A549 (cell line): ENCODE measurements around the gene NTSR1. TPM values are rescaled to one million over a fixed set of nuclear protein-coding genes. Genes with fewer than 3 reads are reported as not detected.

Experiments
- ATAC-seq, 2 experiments: fragments of 200-7000 bp in 1 of 2; fragments of >200 bp in 1 of 2; cut with Nextera tagmentation in 1 of 2; cut with Tn5 transposase in 1 of 2; 3 replicates each; pipeline versions ENCODE4 v1.8.0 to v1.9.1; 2018 to 2020; ENCODE audit warnings: mild to moderate bottlenecking in 1 of 2, moderate library complexity in 1 of 2
- CTCF ChIA-PET: fragments of 300-600 bp; sonication (Branson Sonifier 250); formaldehyde crosslinking; extraction: SDS; loops from one replicate; lab custom pipeline; 2021; ENCODE audit warnings: antibody characterized with exemption, inconsistent platforms; lab: Yijun Ruan, JAX
- POLR2A ChIA-PET: fragments of 350-600 bp; formaldehyde crosslinking; extraction: SDS; loops from one replicate; lab custom pipeline; 2021; ENCODE audit warnings: antibody characterized with exemption, inconsistent platforms; lab: Yijun Ruan, JAX
- DNase-seq, 2 experiments: peaks; one replicate each; pipeline versions ENCODE4 v3.0.0 to v3.0.0-alpha.2; 2011 to 2016; ENCODE audit warnings: low read depth in 1 of 2, low spot score in 1 of 2
- FAIRE-seq: peaks from 2 replicates; lab custom pipeline; 2011; peaks lifted over from hg19 to GRCh38; lab: Jason Lieb, UNC
- H3K27ac ChIP-seq, 2 experiments: fragments of >200 bp; sonication (Bioruptor Twin); formaldehyde crosslinking; 3 replicates each; pipeline ENCODE4 v1.5.1; 2016 to 2017
- H3K4me1 ChIP-seq: fragments of >200 bp; sonication (Bioruptor Twin); formaldehyde crosslinking; 3 replicates; pipeline ENCODE4 v1.6.1; 2016
- H3K4me2 ChIP-seq: fragments of >200 bp; sonication (Bioruptor Twin); formaldehyde crosslinking; 3 replicates; pipeline ENCODE4 v1.6.1; 2016
- H3K4me3 ChIP-seq: fragments of >200 bp; sonication (Bioruptor Twin); formaldehyde crosslinking; 3 replicates; pipeline ENCODE4 v1.5.1; 2016
- H3K9me3 ChIP-seq: fragments of >200 bp; sonication (Bioruptor Twin); formaldehyde crosslinking; 3 replicates; pipeline ENCODE4 v1.6.1; 2016
- CBX8 ChIP-seq: fragments of 200-600 bp; sonication (generic); IDR thresholded peaks from 2 replicates; pipeline ENCODE4 v1.6.1; 2016
- CEBPB ChIP-seq, 2 experiments: fragments of >200 bp in 1 of 2; sonication (Bioruptor Twin) in 1 of 2; formaldehyde crosslinking in 1 of 2; IDR thresholded peaks; 2 replicates each; pipeline ENCODE4 v1.6.1; 2012 to 2016
- CHD4 ChIP-seq: fragments of 200-600 bp; sonication (generic); IDR thresholded peaks from 2 replicates; pipeline ENCODE4 v1.6.1; 2016; ENCODE audit warnings: antibody characterized with exemption, mild to moderate bottlenecking, borderline replicate concordance
- EP300 ChIP-seq, 2 experiments: fragments of >200 bp; sonication (Bioruptor Twin); formaldehyde crosslinking; IDR thresholded peaks; 2 replicates in 1 of 2; 3 replicates in 1 of 2; pipeline ENCODE4 v1.6.1; 2016 to 2017
- FOXS1 ChIP-seq: fragments of 250-450 bp; sonication (Bioruptor Pico); IDR thresholded peaks from 2 replicates; pipeline ENCODE4 v1.5.0; 2020; ENCODE audit warnings: mild to moderate bottlenecking, moderate library complexity
- GATA3 ChIP-seq: IDR thresholded peaks from 2 replicates; pipeline ENCODE4 v1.6.1; 2012; ENCODE audit warnings: borderline replicate concordance
- HDAC2 ChIP-seq: fragments of 200-600 bp; sonication (generic); IDR thresholded peaks from 2 replicates; pipeline ENCODE4 v1.6.1; 2016
- HEYL ChIP-seq: fragments of 250-450 bp; sonication (Bioruptor Pico); IDR thresholded peaks from 2 replicates; pipeline ENCODE4 v1.8.0; 2021; ENCODE audit warnings: mild to moderate bottlenecking, moderate library complexity
- JUNB ChIP-seq: fragments of >200 bp; sonication (Bioruptor Twin); formaldehyde crosslinking; IDR thresholded peaks from 2 replicates; pipeline ENCODE4 v1.6.1; 2016
- KDM5A ChIP-seq: fragments of 200-600 bp; sonication (generic); IDR thresholded peaks from 2 replicates; pipeline ENCODE4 v1.6.1; 2016; ENCODE audit warnings: antibody characterized with exemption, mild to moderate bottlenecking
- MAFK ChIP-seq: fragments of 450-650 bp; IDR thresholded peaks from 2 replicates; pipeline ENCODE4 v1.6.1; 2014; ENCODE audit not compliant: partially characterized antibody
- MYC ChIP-seq: IDR thresholded peaks from 2 replicates; pipeline ENCODE4 v1.6.1; 2012; ENCODE audit warnings: mild to moderate bottlenecking, inconsistent platforms, low read length, improper control_type of control experiment, borderline replicate concordance
- RAD21 ChIP-seq, 2 experiments: fragments of >200 bp in 1 of 2; sonication (Bioruptor Twin) in 1 of 2; formaldehyde crosslinking in 1 of 2; IDR thresholded peaks in 1 of 2; conservative IDR thresholded peaks in 1 of 2; 2 replicates in 1 of 2; 3 replicates in 1 of 2; pipeline ENCODE4 v1.6.1; 2012 to 2018; ENCODE audit warnings: inconsistent platforms in 1 of 2
- RARB ChIP-seq: fragments of 250-450 bp; sonication (Bioruptor Pico); IDR thresholded peaks from 2 replicates; pipeline ENCODE4 v1.8.0; 2021; ENCODE audit warnings: mild to moderate bottlenecking, moderate library complexity
- RCOR1 ChIP-seq: fragments of 150-350 bp; IDR thresholded peaks from 2 replicates; pipeline ENCODE4 v1.6.1; 2014; ENCODE audit warnings: antibody characterized with exemption, low read length, low read depth
- RFX5 ChIP-seq: fragments of 450-650 bp; IDR thresholded peaks from 2 replicates; pipeline ENCODE4 v1.7.1; 2014; ENCODE audit warnings: antibody characterized with exemption, mild to moderate bottlenecking, moderate library complexity
- RNF2 ChIP-seq: fragments of 200-600 bp; sonication (generic); IDR thresholded peaks from 2 replicates; pipeline ENCODE4 v1.6.1; 2016; ENCODE audit warnings: low read depth, mild to moderate bottlenecking, antibody characterized with exemption, moderate library complexity, borderline replicate concordance
- TFCP2L1 ChIP-seq: fragments of 250-450 bp; sonication (Bioruptor Pico); IDR thresholded peaks from 2 replicates; pipeline ENCODE4 v1.5.0; 2021; ENCODE audit warnings: mild to moderate bottlenecking
- ZC3H11A ChIP-seq: fragments of 450-650 bp; IDR thresholded peaks from 2 replicates; pipeline ENCODE4 v1.6.1; 2014; ENCODE audit warnings: antibody characterized with exemption, mild to moderate bottlenecking
- ZFP36 ChIP-seq: fragments of 450-650 bp; IDR thresholded peaks from 2 replicates; pipeline ENCODE4 v1.6.1; 2014; ENCODE audit warnings: borderline replicate concordance; ENCODE audit not compliant: partially characterized antibody
- ZNF302 ChIP-seq: fragments of 250-450 bp; sonication (Bioruptor Pico); IDR thresholded peaks from 2 replicates; pipeline ENCODE4 v1.9.0; 2021; ENCODE audit warnings: inconsistent platforms, mild to moderate bottlenecking, moderate library complexity
- ZSCAN20 ChIP-seq: fragments of 250-450 bp; sonication (Bioruptor Pico); IDR thresholded peaks from 2 replicates; pipeline ENCODE4 v1.8.0; 2022; ENCODE audit warnings: mild to moderate bottlenecking, moderate library complexity
- WGBS: methylation state at CpG from one replicate; pipeline ENCODE4 v1.1.6; 2017; ENCODE audit errors: missing lambda C conversion rate; 5-methylcytosine and 5-hydroxymethylcytosine counted together
- polyA plus RNA-seq, 4 experiments: library from polyadenylated mRNA; depleted of rRNA in 3 of 4; stranded (reverse); fragments of >200 nt; fragmentation: RNase III in 1 of 4; extraction: RNeasy Plus Mini Kit Qiagen cat#74134 plus additional on column Dnase treatment in 1 of 4; gene quantifications; 2 replicates in 3 of 4; 3 replicates in 1 of 4; pipeline ENCODE4 v1.2.3, GENCODE V29; 2011 to 2017
- TF ChIP-seq, protein P1 (sequence below): IDR thresholded peaks from 2 replicates; pipeline ENCODE4 v1.6.1; 2012
- TF ChIP-seq, protein P2 (sequence below): fragments of 200-600 bp; sonication (generic); IDR thresholded peaks from 2 replicates; pipeline ENCODE4 v1.6.1; 2016; ENCODE audit warnings: antibody characterized with exemption, mild to moderate bottlenecking, moderate library complexity
- TF ChIP-seq, protein P3 (sequence below): fragments of 250-450 bp; sonication (Bioruptor Pico); IDR thresholded peaks from 2 replicates; pipeline ENCODE4 v1.5.0; 2021; ENCODE audit warnings: mild to moderate bottlenecking, moderate library complexity, borderline replicate concordance
- TF ChIP-seq, protein P4 (sequence below): fragments of 450-650 bp; IDR thresholded peaks from 2 replicates; pipeline ENCODE4 v1.6.1; 2014; ENCODE audit warnings: antibody characterized with exemption
- TF ChIP-seq, protein P5 (sequence below): fragments of >200 bp; sonication (Bioruptor Twin); formaldehyde crosslinking; IDR thresholded peaks from 3 replicates; pipeline ENCODE4 v1.5.1; 2016

Gene NTSR1
- polyA plus RNA-seq, 2 of the 4 experiments (the other 2 are of a cell fraction) = 0.03 TPM; not detected in 1

DNA sequence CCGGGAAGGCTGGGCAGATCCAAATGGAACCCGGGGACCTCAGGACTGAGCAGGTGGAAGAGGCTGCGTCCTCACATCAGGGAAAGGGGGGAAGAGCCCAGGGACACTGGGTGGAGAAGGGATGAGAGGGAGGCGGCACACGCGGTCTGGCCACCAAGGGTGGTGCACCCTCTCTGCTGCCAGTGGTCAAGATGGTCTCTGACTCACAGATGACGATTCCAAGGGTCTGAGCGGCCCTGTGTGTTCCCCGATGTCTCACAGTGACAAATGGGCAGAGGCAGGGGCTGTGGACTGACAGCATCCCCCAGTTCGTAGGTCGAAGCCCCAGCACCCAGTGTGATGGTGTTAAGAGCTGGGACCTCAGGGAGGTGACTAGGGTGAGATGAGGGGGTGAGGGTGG, 34.3 kb upstream of the NTSR1 start:
- Histone ChIP-seq H3K4me3 (no peak overlapping the region), H3K4me1 (no peaks in the 10 kb centered on the region), H3K9me3 (no peaks in the 10 kb centered on the region; the same call in 2 of the 3 replicates), H3K27ac (no peak overlapping the region), H3K4me2 (no peak overlapping the region)
- ChIA-PET POLR2A (no interaction called here), CTCF (interaction anchor here (1.0 to 15.7 kb wide), 5 partner anchors 8 to 148 kb away, joined by 3 to 311 read pairs (median 4); no protein-coding TSS in a partner anchor)
- DNase-seq (no peak), FAIRE-seq (no peak), ATAC-seq (no peak)
- no peak for TF ChIP-seq ZC3H11A
- TF ChIP-seq CEBPB (IDR thresholded peaks at IDR 0.05) = no peak
- TF ChIP-seq CHD4 = no peak
- no peak for TF ChIP-seq ZFP36
- no peak for TF ChIP-seq RFX5
- TF ChIP-seq MAFK = no peak
- no peak for TF ChIP-seq GATA3
- TF ChIP-seq FOXS1 (CRISPR knock-in tag) = no peak
- no peak for TF ChIP-seq EP300 (IDR thresholded peaks at IDR 0.05)
- no peak for TF ChIP-seq ZSCAN20 (CRISPR knock-in tag)
- TF ChIP-seq, protein P1, sequence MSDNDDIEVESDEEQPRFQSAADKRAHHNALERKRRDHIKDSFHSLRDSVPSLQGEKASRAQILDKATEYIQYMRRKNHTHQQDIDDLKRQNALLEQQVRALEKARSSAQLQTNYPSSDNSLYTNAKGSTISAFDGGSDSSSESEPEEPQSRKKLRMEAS = no peak
- no peak for TF ChIP-seq KDM5A
- TF ChIP-seq HEYL (CRISPR knock-in tag) = no peak
- TF ChIP-seq, protein P2, sequence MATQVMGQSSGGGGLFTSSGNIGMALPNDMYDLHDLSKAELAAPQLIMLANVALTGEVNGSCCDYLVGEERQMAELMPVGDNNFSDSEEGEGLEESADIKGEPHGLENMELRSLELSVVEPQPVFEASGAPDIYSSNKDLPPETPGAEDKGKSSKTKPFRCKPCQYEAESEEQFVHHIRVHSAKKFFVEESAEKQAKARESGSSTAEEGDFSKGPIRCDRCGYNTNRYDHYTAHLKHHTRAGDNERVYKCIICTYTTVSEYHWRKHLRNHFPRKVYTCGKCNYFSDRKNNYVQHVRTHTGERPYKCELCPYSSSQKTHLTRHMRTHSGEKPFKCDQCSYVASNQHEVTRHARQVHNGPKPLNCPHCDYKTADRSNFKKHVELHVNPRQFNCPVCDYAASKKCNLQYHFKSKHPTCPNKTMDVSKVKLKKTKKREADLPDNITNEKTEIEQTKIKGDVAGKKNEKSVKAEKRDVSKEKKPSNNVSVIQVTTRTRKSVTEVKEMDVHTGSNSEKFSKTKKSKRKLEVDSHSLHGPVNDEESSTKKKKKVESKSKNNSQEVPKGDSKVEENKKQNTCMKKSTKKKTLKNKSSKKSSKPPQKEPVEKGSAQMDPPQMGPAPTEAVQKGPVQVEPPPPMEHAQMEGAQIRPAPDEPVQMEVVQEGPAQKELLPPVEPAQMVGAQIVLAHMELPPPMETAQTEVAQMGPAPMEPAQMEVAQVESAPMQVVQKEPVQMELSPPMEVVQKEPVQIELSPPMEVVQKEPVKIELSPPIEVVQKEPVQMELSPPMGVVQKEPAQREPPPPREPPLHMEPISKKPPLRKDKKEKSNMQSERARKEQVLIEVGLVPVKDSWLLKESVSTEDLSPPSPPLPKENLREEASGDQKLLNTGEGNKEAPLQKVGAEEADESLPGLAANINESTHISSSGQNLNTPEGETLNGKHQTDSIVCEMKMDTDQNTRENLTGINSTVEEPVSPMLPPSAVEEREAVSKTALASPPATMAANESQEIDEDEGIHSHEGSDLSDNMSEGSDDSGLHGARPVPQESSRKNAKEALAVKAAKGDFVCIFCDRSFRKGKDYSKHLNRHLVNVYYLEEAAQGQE = no peak
- TF ChIP-seq JUNB = no peak
- no peak for TF ChIP-seq RARB
- WGBS = 56% methylated on average over 9 of the region's 11 CpGs

DNA sequence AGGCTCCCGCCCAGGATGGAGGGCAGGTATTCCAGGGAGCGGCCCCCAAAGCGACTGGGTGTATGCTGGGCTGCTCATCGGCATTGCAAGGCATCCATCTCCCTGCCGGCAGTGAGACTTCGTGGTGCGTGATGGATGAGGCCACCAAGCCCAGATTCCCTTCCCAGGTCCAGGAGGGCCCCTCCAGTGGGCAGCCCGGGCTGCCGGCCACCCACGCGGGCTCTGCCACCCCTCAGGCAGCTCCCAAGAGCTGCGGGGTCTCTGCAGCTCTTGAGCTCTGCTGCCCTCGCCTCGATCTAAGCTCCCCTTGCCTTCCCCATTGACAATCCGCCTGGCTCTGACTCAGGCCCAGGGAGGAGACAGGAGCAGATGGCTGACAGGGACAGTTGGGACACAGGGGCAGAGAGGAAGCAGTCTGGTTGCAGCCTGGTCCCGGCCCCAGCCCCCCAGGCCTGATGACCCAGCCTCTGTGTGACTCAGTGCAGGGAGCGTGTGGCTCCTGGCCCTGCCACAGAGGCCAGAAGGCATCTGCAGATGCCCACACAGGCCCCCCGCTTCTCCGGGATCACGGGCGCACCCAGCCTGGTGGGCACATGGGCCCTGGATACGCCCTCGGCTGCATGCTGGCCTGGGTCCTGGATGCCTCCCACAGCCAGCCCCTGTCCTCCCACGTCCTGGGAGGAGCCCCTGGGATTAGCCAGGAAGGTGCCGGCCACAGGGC, 33.3 kb upstream of the NTSR1 start:
- Histone ChIP-seq H3K4me2 (no peak overlapping the region), H3K4me3 (no peak overlapping the region), H3K9me3 (peaks cover 9% of the 10 kb centered on the region), H3K4me1 (no peaks in the 10 kb centered on the region), H3K27ac (no peak overlapping the region)
- 59% methylated on average over 8 of the region's 25 CpGs for WGBS
- no peak; a peak in 1 of 6 replicates for ATAC-seq
- no peak for FAIRE-seq
- CTCF ChIA-PET = interaction anchor here (1.2 to 15.7 kb wide), 3 partner anchors 9 to 115 kb away, joined by 3 to 311 read pairs (median 4); no protein-coding TSS in a partner anchor
- no peak for DNase-seq
- no peak for TF ChIP-seq KDM5A
- TF ChIP-seq, protein P3, sequence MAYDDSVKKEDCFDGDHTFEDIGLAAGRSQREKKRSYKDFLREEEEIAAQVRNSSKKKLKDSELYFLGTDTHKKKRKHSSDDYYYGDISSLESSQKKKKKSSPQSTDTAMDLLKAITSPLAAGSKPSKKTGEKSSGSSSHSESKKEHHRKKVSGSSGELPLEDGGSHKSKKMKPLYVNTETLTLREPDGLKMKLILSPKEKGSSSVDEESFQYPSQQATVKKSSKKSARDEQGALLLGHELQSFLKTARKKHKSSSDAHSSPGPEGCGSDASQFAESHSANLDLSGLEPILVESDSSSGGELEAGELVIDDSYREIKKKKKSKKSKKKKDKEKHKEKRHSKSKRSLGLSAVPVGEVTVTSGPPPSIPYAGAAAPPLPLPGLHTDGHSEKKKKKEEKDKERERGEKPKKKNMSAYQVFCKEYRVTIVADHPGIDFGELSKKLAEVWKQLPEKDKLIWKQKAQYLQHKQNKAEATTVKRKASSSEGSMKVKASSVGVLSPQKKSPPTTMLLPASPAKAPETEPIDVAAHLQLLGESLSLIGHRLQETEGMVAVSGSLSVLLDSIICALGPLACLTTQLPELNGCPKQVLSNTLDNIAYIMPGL (CRISPR knock-in tag) = no peak
- TF ChIP-seq FOXS1 (CRISPR knock-in tag) = no peak
- no peak for TF ChIP-seq ZNF302
- no peak for TF ChIP-seq RCOR1
- TF ChIP-seq MYC = no peak
- TF ChIP-seq RAD21 (conservative IDR thresholded peaks at IDR 0.05 in 1 of 2, IDR thresholded peaks at IDR 0.05 in 1 of 2) = no peak
- TF ChIP-seq, protein P4, sequence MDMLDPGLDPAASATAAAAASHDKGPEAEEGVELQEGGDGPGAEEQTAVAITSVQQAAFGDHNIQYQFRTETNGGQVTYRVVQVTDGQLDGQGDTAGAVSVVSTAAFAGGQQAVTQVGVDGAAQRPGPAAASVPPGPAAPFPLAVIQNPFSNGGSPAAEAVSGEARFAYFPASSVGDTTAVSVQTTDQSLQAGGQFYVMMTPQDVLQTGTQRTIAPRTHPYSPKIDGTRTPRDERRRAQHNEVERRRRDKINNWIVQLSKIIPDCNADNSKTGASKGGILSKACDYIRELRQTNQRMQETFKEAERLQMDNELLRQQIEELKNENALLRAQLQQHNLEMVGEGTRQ = no peak
- TF ChIP-seq, protein P1 = no peak
- no peak for TF ChIP-seq HDAC2
- no peak for TF ChIP-seq CEBPB (IDR thresholded peaks at IDR 0.05)
- no peak for TF ChIP-seq RFX5
- TF ChIP-seq JUNB = no peak
- TF ChIP-seq TFCP2L1 (CRISPR knock-in tag) = no peak
- TF ChIP-seq CBX8 = no peak
- no peak for TF ChIP-seq RARB
- TF ChIP-seq, protein P5, sequence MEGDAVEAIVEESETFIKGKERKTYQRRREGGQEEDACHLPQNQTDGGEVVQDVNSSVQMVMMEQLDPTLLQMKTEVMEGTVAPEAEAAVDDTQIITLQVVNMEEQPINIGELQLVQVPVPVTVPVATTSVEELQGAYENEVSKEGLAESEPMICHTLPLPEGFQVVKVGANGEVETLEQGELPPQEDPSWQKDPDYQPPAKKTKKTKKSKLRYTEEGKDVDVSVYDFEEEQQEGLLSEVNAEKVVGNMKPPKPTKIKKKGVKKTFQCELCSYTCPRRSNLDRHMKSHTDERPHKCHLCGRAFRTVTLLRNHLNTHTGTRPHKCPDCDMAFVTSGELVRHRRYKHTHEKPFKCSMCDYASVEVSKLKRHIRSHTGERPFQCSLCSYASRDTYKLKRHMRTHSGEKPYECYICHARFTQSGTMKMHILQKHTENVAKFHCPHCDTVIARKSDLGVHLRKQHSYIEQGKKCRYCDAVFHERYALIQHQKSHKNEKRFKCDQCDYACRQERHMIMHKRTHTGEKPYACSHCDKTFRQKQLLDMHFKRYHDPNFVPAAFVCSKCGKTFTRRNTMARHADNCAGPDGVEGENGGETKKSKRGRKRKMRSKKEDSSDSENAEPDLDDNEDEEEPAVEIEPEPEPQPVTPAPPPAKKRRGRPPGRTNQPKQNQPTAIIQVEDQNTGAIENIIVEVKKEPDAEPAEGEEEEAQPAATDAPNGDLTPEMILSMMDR = no peak
- TF ChIP-seq RNF2 = no peak
- POLR2A ChIA-PET = no interaction called here
